ENCODE data around the gene AGBL3.

Gene AGBL3

DNA sequence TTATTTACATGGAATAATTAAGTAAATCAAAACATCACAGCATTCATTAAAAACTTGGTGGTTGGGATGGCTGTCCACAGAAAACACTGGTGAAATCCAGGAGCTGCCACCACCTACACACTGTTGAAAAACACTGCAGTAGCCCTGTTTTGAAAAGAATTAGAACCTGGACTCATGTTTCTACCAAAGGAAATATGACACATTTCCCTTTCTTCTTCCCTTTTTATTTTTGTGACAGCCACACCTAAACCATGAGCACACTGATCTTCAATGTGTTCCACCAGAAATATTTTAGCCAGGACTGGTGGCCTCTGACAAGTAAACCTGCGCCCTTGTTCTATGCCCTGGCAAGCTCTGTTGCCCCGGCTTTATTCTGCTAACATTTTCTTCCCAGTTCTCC is 164.8 kb downstream of the AGBL3 start:
- no peak overlapping the region for H3K4me3 ChIP-seq (ENCODE audit: low read depth, low read length)
- H3K9ac ChIP-seq (ENCODE audit: low read length): no peak overlapping the region
- H4K8ac ChIP-seq (ENCODE audit: low read depth, low read length): no peak overlapping the region
- no peak overlapping the region for H3K4me2 ChIP-seq (ENCODE audit: low read length)
- no peak overlapping the region for H2BK12ac ChIP-seq (ENCODE audit: low read length)
- H3K36me3 ChIP-seq (ENCODE audit: control insufficient read depth in 1 of 2, insufficient read depth in 2 of 2, low read length in 2 of 2): no peaks in the 10 kb centered on the region
- no peak overlapping the region for H2BK5ac ChIP-seq (ENCODE audit: low read depth, low read length, poor library complexity)
- no peak for DNase-seq
- H2AK5ac ChIP-seq (ENCODE audit: low read length): no peak overlapping the region
- no peak overlapping the region for H4K91ac ChIP-seq (ENCODE audit: low read depth, low read length)
- H3K14ac ChIP-seq (ENCODE audit: low read length): no peak overlapping the region
- no peak overlapping the region for H2AFZ ChIP-seq (ENCODE audit: insufficient read depth, low read length, poor library complexity)
- no CpG with 5 or more reads among the region's 2 CpGs for WGBS (ENCODE audit: extremely low coverage, insufficient coverage, insufficient read length)
- no peak overlapping the region for H4K12ac ChIP-seq (ENCODE audit: low read depth, low read length)
- H3K4me1 ChIP-seq (ENCODE audit: control insufficient read depth in 1 of 2, insufficient read depth in 2 of 2, low read length in 2 of 2): no peaks in the 10 kb centered on the region
- H3K27me3 ChIP-seq (ENCODE audit: insufficient read depth, low read length): no peaks in the 10 kb centered on the region
- no peaks in the 10 kb centered on the region for H3K79me2 ChIP-seq (ENCODE audit: control insufficient read depth, insufficient read depth, low read length, poor library complexity)
- H3K9me3 ChIP-seq (ENCODE audit: insufficient read depth, low read depth, low read length): no peaks in the 10 kb centered on the region
- H2BK120ac ChIP-seq (ENCODE audit: insufficient read depth, low read length, poor library complexity): no peak overlapping the region
- no peak overlapping the region for H3K27ac ChIP-seq (ENCODE audit: low read depth, low read length)
- no peak overlapping the region for H3K4ac ChIP-seq (ENCODE audit: low read depth, low read length)
- H3K79me1 ChIP-seq (ENCODE audit: low read length): no peaks in the 10 kb centered on the region
- no peak overlapping the region for H3K18ac ChIP-seq (ENCODE audit: low read length)
- no peak overlapping the region for H3K23ac ChIP-seq (ENCODE audit: low read length)

DNA sequence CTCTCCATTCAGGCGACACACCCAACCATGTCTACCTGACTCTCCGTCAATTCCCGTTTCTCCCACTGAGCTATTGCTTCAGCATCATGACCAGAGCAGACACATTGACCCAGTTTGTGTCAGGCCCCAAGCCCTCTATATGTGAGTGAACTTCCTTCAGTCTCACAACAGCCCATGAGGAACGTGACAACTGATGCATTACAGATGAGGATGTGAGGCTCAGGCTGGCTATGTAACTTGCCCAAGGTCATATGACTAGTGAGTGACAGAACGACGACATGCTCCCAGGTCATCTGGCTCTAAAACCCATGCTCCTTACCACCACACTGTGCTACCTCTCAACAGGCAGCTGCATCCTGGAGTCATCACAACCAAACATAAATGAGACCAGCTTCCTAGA is 165.2 kb downstream of the AGBL3 start:
- Histone ChIP-seq H3K27me3 (ENCODE audit: insufficient read depth, low read length) (no peaks in the 10 kb centered on the region), H3K79me2 (ENCODE audit: control insufficient read depth, insufficient read depth, low read length, poor library complexity) (no peaks in the 10 kb centered on the region), H4K12ac (ENCODE audit: low read depth, low read length) (no peak overlapping the region), H2AK5ac (ENCODE audit: low read length) (no peak overlapping the region), H3K4me1 (ENCODE audit: control insufficient read depth in 1 of 2, insufficient read depth in 2 of 2, low read length in 2 of 2) (no peaks in the 10 kb centered on the region), H3K9me3 (ENCODE audit: insufficient read depth, low read depth, low read length) (no peaks in the 10 kb centered on the region), H4K91ac (ENCODE audit: low read depth, low read length) (no peak overlapping the region), H3K14ac (ENCODE audit: low read length) (no peak overlapping the region), H3K27ac (ENCODE audit: low read depth, low read length) (no peak overlapping the region), H2BK12ac (ENCODE audit: low read length) (no peak overlapping the region), H3K4ac (ENCODE audit: low read depth, low read length) (no peak overlapping the region), H3K9ac (ENCODE audit: low read length) (no peak overlapping the region), H2BK120ac (ENCODE audit: insufficient read depth, low read length, poor library complexity) (no peak overlapping the region), H3K4me2 (ENCODE audit: low read length) (no peak overlapping the region), H2BK5ac (ENCODE audit: low read depth, low read length, poor library complexity) (no peak overlapping the region), H3K18ac (ENCODE audit: low read length) (no peak overlapping the region), H3K23ac (ENCODE audit: low read length) (no peak overlapping the region), H3K4me3 (ENCODE audit: low read depth, low read length) (no peak overlapping the region), H2AFZ (ENCODE audit: insufficient read depth, low read length, poor library complexity) (no peak overlapping the region), H3K79me1 (ENCODE audit: low read length) (no peaks in the 10 kb centered on the region), H3K36me3 (ENCODE audit: control insufficient read depth in 1 of 2, insufficient read depth in 2 of 2, low read length in 2 of 2) (no peaks in the 10 kb centered on the region), H4K8ac (ENCODE audit: low read depth, low read length) (no peak overlapping the region)
- WGBS (ENCODE audit: extremely low coverage, insufficient coverage, insufficient read length): no CpG with 5 or more reads among the region's 6 CpGs
- peak in 1 of 2 donors; percentile 15 for DNase-seq

DNA sequence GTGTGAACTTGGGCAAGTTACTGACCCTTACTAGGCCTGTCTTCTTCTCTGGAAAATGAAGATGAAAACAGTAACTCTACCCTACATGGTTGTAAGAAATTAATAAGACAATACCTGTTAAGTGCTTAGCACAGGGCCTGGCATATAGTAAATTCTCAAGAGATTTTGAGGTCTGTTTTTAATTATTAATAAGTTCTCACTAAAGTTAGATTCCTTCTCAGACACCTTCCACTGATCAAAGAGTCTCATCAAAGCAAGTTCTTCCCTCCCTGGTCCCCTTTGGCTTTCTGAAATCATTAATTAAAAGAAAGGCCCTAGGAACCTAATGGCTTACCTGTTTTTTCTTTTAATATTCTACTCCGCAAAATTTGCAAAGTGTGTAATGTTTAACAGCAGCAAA is 166.1 kb downstream of the AGBL3 start:
- no peak overlapping the region for H3K4ac ChIP-seq (ENCODE audit: low read depth, low read length)
- no peak overlapping the region for H2AK5ac ChIP-seq (ENCODE audit: low read length)
- H4K12ac ChIP-seq (ENCODE audit: low read depth, low read length): no peak overlapping the region
- no peak overlapping the region for H3K4me2 ChIP-seq (ENCODE audit: low read length)
- no peak overlapping the region for H4K91ac ChIP-seq (ENCODE audit: low read depth, low read length)
- DNase-seq: no peak
- no peak overlapping the region for H3K4me3 ChIP-seq (ENCODE audit: low read depth, low read length)
- H3K36me3 ChIP-seq (ENCODE audit: control insufficient read depth in 1 of 2, insufficient read depth in 2 of 2, low read length in 2 of 2): no peaks in the 10 kb centered on the region
- H2BK5ac ChIP-seq (ENCODE audit: low read depth, low read length, poor library complexity): no peak overlapping the region
- H3K27me3 ChIP-seq (ENCODE audit: insufficient read depth, low read length): no peaks in the 10 kb centered on the region
- H3K79me1 ChIP-seq (ENCODE audit: low read length): no peaks in the 10 kb centered on the region
- no peak overlapping the region for H2AFZ ChIP-seq (ENCODE audit: insufficient read depth, low read length, poor library complexity)
- H3K27ac ChIP-seq (ENCODE audit: low read depth, low read length): no peak overlapping the region
- H3K9me3 ChIP-seq (ENCODE audit: insufficient read depth, low read depth, low read length): peaks cover 3% of the 10 kb centered on the region
- H3K23ac ChIP-seq (ENCODE audit: low read length): no peak overlapping the region
- WGBS (ENCODE audit: extremely low coverage, insufficient coverage, insufficient read length): no CpG with 5 or more reads among the region's 1 CpG
- H2BK120ac ChIP-seq (ENCODE audit: insufficient read depth, low read length, poor library complexity): no peak overlapping the region
- H2BK12ac ChIP-seq (ENCODE audit: low read length): no peak overlapping the region
- H3K4me1 ChIP-seq (ENCODE audit: control insufficient read depth in 1 of 2, insufficient read depth in 2 of 2, low read length in 2 of 2): no peaks in the 10 kb centered on the region
- no peaks in the 10 kb centered on the region for H3K79me2 ChIP-seq (ENCODE audit: control insufficient read depth, insufficient read depth, low read length, poor library complexity)
- no peak overlapping the region for H3K14ac ChIP-seq (ENCODE audit: low read length)
- H3K18ac ChIP-seq (ENCODE audit: low read length): no peak overlapping the region
- no peak overlapping the region for H4K8ac ChIP-seq (ENCODE audit: low read depth, low read length)
- no peak overlapping the region for H3K9ac ChIP-seq (ENCODE audit: low read length)

DNA sequence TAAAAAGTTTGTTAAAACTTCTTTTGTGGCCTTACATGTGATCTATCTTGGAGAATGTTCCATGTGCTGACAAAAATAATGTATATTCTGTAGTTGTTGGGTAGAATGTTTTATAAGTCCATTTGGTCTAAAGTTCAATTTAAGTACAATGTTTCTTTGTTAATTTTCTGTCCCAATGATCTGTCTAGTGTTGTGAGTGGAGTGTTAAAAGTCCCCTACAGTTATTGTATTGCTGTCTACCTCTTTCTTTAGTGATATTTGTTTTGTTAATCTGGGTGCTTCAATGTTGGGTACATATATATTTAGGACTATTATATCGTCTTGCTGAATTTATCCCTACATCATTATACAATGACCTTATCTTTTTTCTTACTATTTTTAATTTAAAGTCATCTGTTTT is 168.4 kb downstream of the AGBL3 start:
- no peak overlapping the region for H2BK12ac ChIP-seq (ENCODE audit: low read length)
- H3K4me3 ChIP-seq (ENCODE audit: low read depth, low read length): no peak overlapping the region
- DNase-seq: no peak
- no peak overlapping the region for H4K8ac ChIP-seq (ENCODE audit: low read depth, low read length)
- no peak overlapping the region for H3K4me2 ChIP-seq (ENCODE audit: low read length)
- H3K27ac ChIP-seq (ENCODE audit: low read depth, low read length): no peak overlapping the region
- H2BK5ac ChIP-seq (ENCODE audit: low read depth, low read length, poor library complexity): no peak overlapping the region
- H3K4me1 ChIP-seq (ENCODE audit: control insufficient read depth in 1 of 2, insufficient read depth in 2 of 2, low read length in 2 of 2): no peaks in the 10 kb centered on the region
- peaks cover 0 to 3% of the 10 kb centered on the region in 2 experiments for H3K36me3 ChIP-seq (ENCODE audit: control insufficient read depth in 1 of 2, insufficient read depth in 2 of 2, low read length in 2 of 2)
- no peak overlapping the region for H3K4ac ChIP-seq (ENCODE audit: low read depth, low read length)
- no peak overlapping the region for H4K12ac ChIP-seq (ENCODE audit: low read depth, low read length)
- no peak overlapping the region for H2AFZ ChIP-seq (ENCODE audit: insufficient read depth, low read length, poor library complexity)
- no peak overlapping the region for H4K91ac ChIP-seq (ENCODE audit: low read depth, low read length)
- no peaks in the 10 kb centered on the region for H3K79me1 ChIP-seq (ENCODE audit: low read length)
- H3K9me3 ChIP-seq (ENCODE audit: insufficient read depth, low read depth, low read length): peaks cover 7% of the 10 kb centered on the region
- H3K9ac ChIP-seq (ENCODE audit: low read length): no peak overlapping the region
- WGBS (ENCODE audit: extremely low coverage, insufficient coverage, insufficient read length): no CpG with 5 or more reads among the region's 1 CpG
- no peak overlapping the region for H3K23ac ChIP-seq (ENCODE audit: low read length)
- no peak overlapping the region for H3K14ac ChIP-seq (ENCODE audit: low read length)
- H3K79me2 ChIP-seq (ENCODE audit: control insufficient read depth, insufficient read depth, low read length, poor library complexity): no peaks in the 10 kb centered on the region
- H3K18ac ChIP-seq (ENCODE audit: low read length): no peak overlapping the region
- H2BK120ac ChIP-seq (ENCODE audit: insufficient read depth, low read length, poor library complexity): no peak overlapping the region
- H2AK5ac ChIP-seq (ENCODE audit: low read length): no peak overlapping the region
- no peaks in the 10 kb centered on the region for H3K27me3 ChIP-seq (ENCODE audit: insufficient read depth, low read length)
